Measurements from ENCODE around the gene CEP85L. TPM values are rescaled to one million over a fixed set of nuclear protein-coding genes. Genes with fewer than 3 reads are reported as not detected.
A peak's percentile ranks its signal among the peaks of the same experiment; 100 is the strongest.

The CEP85L gene
- total and polyA plus RNA-seq, 3 experiments from 2014 or later, result 28.4 to 32.1 (median 29.1) TPM

- Histone ChIP-seq H3K36me3 (ENCODE audit: insufficient read depth, low read length) (peaks cover under 1% of the 10 kb centered on the region), H3K9me3 (ENCODE audit: low read length) (peaks cover 7% of the 10 kb centered on the region), H3K4me1 (ENCODE audit: insufficient read depth, low read length) (peaks cover 5% of the 10 kb centered on the region), H3K27ac (ENCODE audit: low read depth, low read length) (no peak overlapping the region), H3K27me3 (ENCODE audit: insufficient read depth, low read length, poor library complexity, severe bottlenecking) (no peaks in the 10 kb centered on the region), H3K4me3 (ENCODE audit: low read length) (no peak overlapping the region)
- peaks cover 8 to 14% (median 12%) of the 10 kb centered on the region in 5 donors for H3K9me3 Mint-ChIP-seq
- DNase-seq, result no peak
- H3K27ac Mint-ChIP-seq, result peak overlapping the region in 1 of 8 donors; percentile 15
- peaks cover 22 to 46% (median 45%) of the 10 kb centered on the region in 3 donors for H3K4me1 Mint-ChIP-seq
- CTCF ChIA-PET, result no interaction called here
- POLR2A ChIA-PET, result no interaction called here
- no peaks in the 10 kb centered on the region for H3K27me3 Mint-ChIP-seq
- no peak overlapping the region for H3K4me3 Mint-ChIP-seq
- peaks cover 8 to 28% (median 11%) of the 10 kb centered on the region in 3 donors for H3K36me3 Mint-ChIP-seq
Measured at GRCh38 chr6:118569498-118569897, 81.9 kb downstream of the CEP85L start.

GRCh38 chr6:118567974-118568373 is 83.4 kb downstream of the CEP85L start:
- ChIA-PET POLR2A (interaction anchor here (0.7 kb wide), 1 partner anchor 96 kb away, joined by 3 read pairs; no protein-coding TSS in a partner anchor), CTCF (no interaction called here)
- peaks cover under 1 to 2% (median under 1%) of the 10 kb centered on the region in 5 donors for H3K9me3 Mint-ChIP-seq
- H3K4me1 Mint-ChIP-seq, result peaks cover 22 to 47% (median 46%) of the 10 kb centered on the region in 3 donors
- no peak for DNase-seq
- Histone ChIP-seq H3K4me1 (ENCODE audit: insufficient read depth, low read length) (peaks cover 5% of the 10 kb centered on the region), H3K36me3 (ENCODE audit: insufficient read depth, low read length) (no peaks in the 10 kb centered on the region), H3K27ac (ENCODE audit: low read depth, low read length) (no peak overlapping the region), H3K9me3 (ENCODE audit: low read length) (no peaks in the 10 kb centered on the region), H3K4me3 (ENCODE audit: low read length) (no peak overlapping the region), H3K27me3 (ENCODE audit: insufficient read depth, low read length, poor library complexity, severe bottlenecking) (no peaks in the 10 kb centered on the region)
- H3K4me3 Mint-ChIP-seq, result no peak overlapping the region
- peaks cover 4 to 25% (median 6%) of the 10 kb centered on the region in 3 donors for H3K36me3 Mint-ChIP-seq
- H3K27me3 Mint-ChIP-seq, result no peaks in the 10 kb centered on the region
- peak overlapping the region in 3 of 8 donors; percentile 25 to 68 (median 28) for H3K27ac Mint-ChIP-seq

GRCh38 chr6:118565311-118565960 is 86.0 kb downstream of the CEP85L start:
- POLR2A ChIA-PET, result no interaction called here
- CTCF ChIA-PET, result interaction anchor here (0.6 to 2.1 kb wide), 27 partner anchors 11 to 545 kb away, joined by 3 to 13 read pairs (median 4); partner anchors contain the start of gene CEP85L
- no peak overlapping the region for H3K4me3 ChIP-seq (ENCODE audit: low read length)
- Mint-ChIP-seq H3K36me3 (peaks cover 0 to 27% (median 7%) of the 10 kb centered on the region in 3 donors), H3K4me1 (peaks cover 22 to 47% (median 44%) of the 10 kb centered on the region in 3 donors), H3K27ac (peak overlapping the region in 6 of 8 donors; percentile 28 to 70 (median 44)), H3K9me3 (no peaks in the 10 kb centered on the region), H3K27me3 (no peaks in the 10 kb centered on the region), H3K4me3 (no peak overlapping the region)
- no peaks in the 10 kb centered on the region for H3K27me3 ChIP-seq (ENCODE audit: insufficient read depth, low read length, poor library complexity, severe bottlenecking)
- no peaks in the 10 kb centered on the region for H3K36me3 ChIP-seq (ENCODE audit: insufficient read depth, low read length)
- peaks cover 5% of the 10 kb centered on the region for H3K4me1 ChIP-seq (ENCODE audit: insufficient read depth, low read length)
- no peak overlapping the region for H3K27ac ChIP-seq (ENCODE audit: low read depth, low read length)
- DNase-seq, result peak in 3 of 5 donors; percentile 43 to 59 (median 47)
- H3K9me3 ChIP-seq (ENCODE audit: low read length), result no peaks in the 10 kb centered on the region

- peaks cover 0 to 26% (median 7%) of the 10 kb centered on the region in 3 donors for H3K36me3 Mint-ChIP-seq
- H3K9me3 Mint-ChIP-seq, result peaks cover 0 to 2% (median 0%) of the 10 kb centered on the region in 5 donors
- no peak overlapping the region for H3K4me3 ChIP-seq (ENCODE audit: low read length)
- H3K9me3 ChIP-seq (ENCODE audit: low read length), result no peaks in the 10 kb centered on the region
- ChIA-PET POLR2A (no interaction called here), CTCF (no interaction called here)
- DNase-seq, result no peak
- H3K27me3 Mint-ChIP-seq, result no peaks in the 10 kb centered on the region
- peaks cover 22% of the 10 kb centered on the region for H3K4me1 ChIP-seq (ENCODE audit: insufficient read depth, low read length)
- H3K27me3 ChIP-seq (ENCODE audit: insufficient read depth, low read length, poor library complexity, severe bottlenecking), result no peaks in the 10 kb centered on the region
- no peaks in the 10 kb centered on the region for H3K36me3 ChIP-seq (ENCODE audit: insufficient read depth, low read length)
- H3K4me1 Mint-ChIP-seq, result peaks cover 38 to 56% (median 50%) of the 10 kb centered on the region in 3 donors
- no peak overlapping the region for H3K4me3 Mint-ChIP-seq
- H3K27ac ChIP-seq (ENCODE audit: low read depth, low read length), result no peak overlapping the region
- peak overlapping the region in 3 of 8 donors; percentile 4 to 61 (median 9) for H3K27ac Mint-ChIP-seq
Measured at GRCh38 chr6:118562959-118563358, 88.4 kb downstream of the CEP85L start.

GRCh38 chr6:118562248-118562647 is 89.1 kb downstream of the CEP85L start:
- ChIA-PET POLR2A (no interaction called here), CTCF (no interaction called here)
- no peak for DNase-seq
- Mint-ChIP-seq H3K4me3 (no peak overlapping the region), H3K36me3 (peaks cover 0 to 26% (median 7%) of the 10 kb centered on the region in 3 donors), H3K27me3 (no peaks in the 10 kb centered on the region), H3K27ac (peak overlapping the region in 2 of 8 donors; percentile 18 to 19), H3K4me1 (peaks cover 43 to 55% (median 50%) of the 10 kb centered on the region in 3 donors), H3K9me3 (peaks cover 0 to 2% (median 0%) of the 10 kb centered on the region in 5 donors)
- no peaks in the 10 kb centered on the region for H3K36me3 ChIP-seq (ENCODE audit: insufficient read depth, low read length)
- H3K27me3 ChIP-seq (ENCODE audit: insufficient read depth, low read length, poor library complexity, severe bottlenecking), result no peaks in the 10 kb centered on the region
- H3K27ac ChIP-seq (ENCODE audit: low read depth, low read length), result no peak overlapping the region
- no peaks in the 10 kb centered on the region for H3K9me3 ChIP-seq (ENCODE audit: low read length)
- no peak overlapping the region for H3K4me3 ChIP-seq (ENCODE audit: low read length)
- peaks cover 29% of the 10 kb centered on the region for H3K4me1 ChIP-seq (ENCODE audit: insufficient read depth, low read length)

- CTCF ChIA-PET, result no interaction called here
- H3K4me1 ChIP-seq (ENCODE audit: insufficient read depth, low read length), result peaks cover 26% of the 10 kb centered on the region
- H3K4me1 Mint-ChIP-seq, result peaks cover 34 to 51% (median 47%) of the 10 kb centered on the region in 3 donors
- no peaks in the 10 kb centered on the region for H3K9me3 ChIP-seq (ENCODE audit: low read length)
- POLR2A ChIA-PET, result interaction anchor here (1.6 to 3.0 kb wide), 2 partner anchors 24 to 150 kb away, joined by 3 to 16 read pairs; no protein-coding TSS in a partner anchor
- peak overlapping the region in 1 of 7 donors; percentile 77 for H3K4me3 Mint-ChIP-seq
- H3K9me3 Mint-ChIP-seq, result peaks cover 0 to 2% (median 0%) of the 10 kb centered on the region in 5 donors
- no peak overlapping the region for H3K27ac ChIP-seq (ENCODE audit: low read depth, low read length)
- H3K27me3 Mint-ChIP-seq, result no peaks in the 10 kb centered on the region
- no peaks in the 10 kb centered on the region for H3K36me3 ChIP-seq (ENCODE audit: insufficient read depth, low read length)
- H3K27ac Mint-ChIP-seq, result peak overlapping the region in 7 of 8 donors; percentile 29 to 99 (median 96)
- H3K27me3 ChIP-seq (ENCODE audit: insufficient read depth, low read length, poor library complexity, severe bottlenecking), result no peaks in the 10 kb centered on the region
- DNase-seq, result no peak
- H3K4me3 ChIP-seq (ENCODE audit: low read length), result no peak overlapping the region
- peaks cover 7 to 25% (median 8%) of the 10 kb centered on the region in 3 donors for H3K36me3 Mint-ChIP-seq
Measured at GRCh38 chr6:118559659-118560058, 91.7 kb downstream of the CEP85L start.

GRCh38 chr6:118558464-118559217 is 92.8 kb downstream of the CEP85L start:
- Mint-ChIP-seq H3K4me1 (peaks cover 36 to 54% (median 47%) of the 10 kb centered on the region in 3 donors), H3K27ac (peak overlapping the region; percentile 89 to 99 (median 94)), H3K27me3 (no peaks in the 10 kb centered on the region), H3K9me3 (peaks cover 0 to 2% (median 0%) of the 10 kb centered on the region in 5 donors), H3K36me3 (peaks cover 7 to 22% (median 10%) of the 10 kb centered on the region in 3 donors), H3K4me3 (peak overlapping the region; percentile 41 to 82 (median 78))
- H3K27ac ChIP-seq (ENCODE audit: low read depth, low read length), result peak overlapping the region; percentile 25
- H3K9me3 ChIP-seq (ENCODE audit: low read length), result no peaks in the 10 kb centered on the region
- ChIA-PET CTCF (interaction anchor here (0.7 to 1.0 kb wide), 3 partner anchors 242 to 563 kb away, joined by 3 to 5 read pairs (median 3); no protein-coding TSS in a partner anchor), POLR2A (interaction anchor here (0.6 to 3.0 kb wide), 7 partner anchors 23 to 338 kb away, joined by 3 to 16 read pairs (median 6); partner anchors contain the start of gene CEP85L)
- DNase-seq, result peak in 3 of 5 donors; percentile 49 to 76 (median 58)
- peak overlapping the region; percentile 8 for H3K4me3 ChIP-seq (ENCODE audit: low read length)
- peaks cover 26% of the 10 kb centered on the region for H3K4me1 ChIP-seq (ENCODE audit: insufficient read depth, low read length)
- no peaks in the 10 kb centered on the region for H3K27me3 ChIP-seq (ENCODE audit: insufficient read depth, low read length, poor library complexity, severe bottlenecking)
- no peaks in the 10 kb centered on the region for H3K36me3 ChIP-seq (ENCODE audit: insufficient read depth, low read length)

Data from CD8-positive, alpha-beta memory T cell (primary cell).